SK-N-SH (cell line): ENCODE data around the gene MFSD6L.

Source experiments
- CTCF ChIP-seq: fragments of 200-600 bp; sonication (generic); IDR thresholded peaks from 2 replicates; pipeline ENCODE4 v1.6.1; 2017; ENCODE audit warnings: antibody characterized with exemption, mild to moderate bottlenecking, moderate library complexity
- PBX3 ChIP-seq: IDR thresholded peaks from 2 replicates; pipeline ENCODE4; 2012
- POLR2AphosphoS5 ChIP-seq: IDR thresholded peaks from 2 replicates; pipeline ENCODE4 v1.6.1; 2012; ENCODE audit warnings: low read depth, low read length
- REST ChIP-seq: IDR thresholded peaks from 2 replicates; pipeline ENCODE4 v1.6.1; 2012; ENCODE audit warnings: mild to moderate bottlenecking, low read depth, low read length, moderate library complexity
- TCF12 ChIP-seq: IDR thresholded peaks from 2 replicates; pipeline ENCODE4 v1.4.0; 2012
- TEAD4 ChIP-seq: IDR thresholded peaks from 2 replicates; pipeline ENCODE4 v1.4.0; 2012; ENCODE audit warnings: mild to moderate bottlenecking, borderline replicate concordance; ENCODE audit not compliant: insufficient read depth

GRCh38 chr17:8801135-8801840, 2.1 kb upstream of the MFSD6L start:
- TF ChIP-seq CTCF (no peak), PBX3 (no peak), REST (no peak), TCF12 (no peak), TEAD4 (no peak), POLR2AphosphoS5 (no peak)
